K562 (cell line): ENCODE measurements around the gene B4GALNT4. TPM values are rescaled to one million over a fixed set of nuclear protein-coding genes. Genes with fewer than 3 reads are reported as not detected.

Experiments
- ATAC-seq: fragments of 200-7000 bp; cut with Tn5 transposase; 3 replicates; pipeline ENCODE4 v1.9.1; 2020; ENCODE audit warnings: moderate library complexity
- BruUV-seq: library from RNA; stranded (reverse); fragments of 400-500 nt; replicated peaks from 2 replicates; lab custom pipeline; 2021; lab: Mats Ljungman, UMichigan
- CTCF ChIA-PET: fragments of 300-600 bp; formaldehyde crosslinking; extraction: SDS; loops from one replicate; lab custom pipeline; 2021; ENCODE audit warnings: low intra/inter-chr PET ratio; lab: Yijun Ruan, JAX
- POLR2A ChIA-PET: fragments of 300-600, 350-650 bp; sonication (Branson Sonifier 250); formaldehyde crosslinking; extraction: SDS; loops from one replicate; lab custom pipeline; 2021; ENCODE audit warnings: antibody characterized with exemption, inconsistent platforms; lab: Yijun Ruan, JAX
- DNase-seq, 4 experiments: peaks; one replicate each; pipeline versions ENCODE4 v3.0.0 to v3.0.0-alpha.2; 2011 to 2018; ENCODE audit warnings: low spot score in 3 of 4, mixed read lengths in 3 of 4; ENCODE audit errors: extremely low read depth in 1 of 4
- FAIRE-seq: peaks from 2 replicates; lab custom pipeline; 2011; peaks lifted over from hg19 to GRCh38; lab: Jason Lieb, UNC
- H2AFZ ChIP-seq: 2 replicates; pipeline ENCODE4 v1.6.0; 2011; ENCODE audit warnings: low read depth, low read length, control low read depth, inconsistent platforms
- H3K27ac ChIP-seq: fragments of 200-600 bp; 3 replicates; pipeline ENCODE4 v1.8.0; 2011; ENCODE audit warnings: low read depth, mild to moderate bottlenecking, control low read depth, inconsistent platforms, low read length, moderate library complexity, mixed read lengths; ENCODE audit errors: extremely low read depth
- H3K27me3 ChIP-seq, 2 experiments: fragments of 300-600 bp in 1 of 2; 2 replicates in 1 of 2; 3 replicates in 1 of 2; pipeline versions ENCODE4 v1.6.0 to v1.8.0; 2011; ENCODE audit warnings: inconsistent platforms in 2 of 2, low read length in 2 of 2, mild to moderate bottlenecking in 1 of 2, mixed read lengths in 1 of 2, moderate library complexity in 1 of 2; ENCODE audit not compliant: control insufficient read depth in 2 of 2, insufficient read depth in 2 of 2
- H3K36me3 ChIP-seq: fragments of 300-600 bp; 3 replicates; pipeline ENCODE4 v1.8.0; 2011; ENCODE audit warnings: mild to moderate bottlenecking, low read length, inconsistent platforms; ENCODE audit not compliant: control insufficient read depth, insufficient read depth
- H3K4me1 ChIP-seq, 2 experiments: fragments of 200-600 bp in 1 of 2; replicated peaks in 1 of 2; 2 replicates in 1 of 2; 3 replicates in 1 of 2; pipeline versions ENCODE4 v1.5.1 to v1.8.0; 2011; ENCODE audit warnings: inconsistent platforms in 2 of 2, low read length in 2 of 2, mild to moderate bottlenecking in 1 of 2, mixed read lengths in 1 of 2, moderate library complexity in 1 of 2; ENCODE audit not compliant: control insufficient read depth in 2 of 2, insufficient read depth in 2 of 2
- H3K4me2 ChIP-seq: 2 replicates; pipeline ENCODE4 v1.6.1; 2011; ENCODE audit warnings: low read length, control low read depth, inconsistent platforms, mixed read lengths; ENCODE audit not compliant: insufficient read depth
- H3K4me3 ChIP-seq: fragments of 200-600 bp; sonication (generic), shearing (Covaris generic); 2 replicates; pipeline ENCODE4 v1.5.1; 2016; ENCODE audit warnings: control low read depth, inconsistent platforms
- H3K79me2 ChIP-seq: fragments of 200-600 bp; 3 replicates; pipeline ENCODE4 v1.8.0; 2011; ENCODE audit warnings: low read length, inconsistent platforms; ENCODE audit not compliant: control insufficient read depth, insufficient read depth
- H3K9ac ChIP-seq, 2 experiments: 2 replicates each; pipeline versions ENCODE4 v1.6.0 to v1.6.1; 2011; ENCODE audit warnings: low read depth in 2 of 2, low read length in 2 of 2, control low read depth in 1 of 2, inconsistent platforms in 1 of 2, mild to moderate bottlenecking in 1 of 2, mixed read lengths in 1 of 2; ENCODE audit not compliant: insufficient read depth in 1 of 2
- H3K9me1 ChIP-seq: one replicate; pipeline ENCODE4 v1.6.0; 2011; ENCODE audit warnings: inconsistent platforms, mild to moderate bottlenecking, low read length, moderate library complexity; ENCODE audit not compliant: control insufficient read depth, insufficient read depth
- H3K9me3 ChIP-seq: replicated peaks from 2 replicates; pipeline ENCODE4 v1.5.1; 2011; ENCODE audit warnings: low read depth, low read length, inconsistent platforms; ENCODE audit not compliant: control insufficient read depth, insufficient read depth
- H4K20me1 ChIP-seq: replicated peaks from 2 replicates; pipeline ENCODE4 v1.6.1; 2011; ENCODE audit warnings: low read length, inconsistent platforms, mixed read lengths; ENCODE audit not compliant: control insufficient read depth, insufficient read depth
- HBP1 ChIP-seq: fragments of 450-650 bp; formaldehyde crosslinking; IDR thresholded peaks from 2 replicates; pipeline ENCODE4 v1.4.0; 2022; ENCODE audit warnings: missing genetic modification characterization
- HDAC1 ChIP-seq, 2 experiments: fragments of 450-650 bp; IDR thresholded peaks; 2 replicates each; pipeline ENCODE4 v1.6.1; 2016 to 2017; ENCODE audit warnings: inconsistent platforms in 1 of 2, mild to moderate bottlenecking in 1 of 2, moderate library complexity in 1 of 2
- HMG20A ChIP-seq: fragments of 450-650 bp; formaldehyde crosslinking; conservative IDR thresholded peaks from 2 replicates; pipeline ENCODE4 v1.4.0; 2020; ENCODE audit warnings: mild to moderate bottlenecking, mixed read lengths
- POLR2G ChIP-seq: fragments of 200-400 bp; formaldehyde crosslinking; IDR thresholded peaks from 2 replicates; pipeline ENCODE4 v1.6.1; 2017; ENCODE audit warnings: low read depth, mild to moderate bottlenecking, antibody characterized with exemption, low read length, moderate library complexity
- ZNF146 ChIP-seq: IDR thresholded peaks from one replicate; pipeline ENCODE4 v1.6.1; 2018; ENCODE audit warnings: missing compliant biosample characterization; ENCODE audit not compliant: unreplicated experiment
- ZNF436 ChIP-seq: fragments of 250-450, 450-650 bp; sonication (Bioruptor Pico); formaldehyde crosslinking; IDR thresholded peaks from 2 replicates; pipeline ENCODE4 v1.7.0; 2020; ENCODE audit warnings: mild to moderate bottlenecking
- WGBS: fragments of 100-300 bp; shearing (Covaris generic); methylation state at CpG from one replicate; pipeline ENCODE4 v1.1.6; 2016; ENCODE audit warnings: low coverage, mixed read lengths; ENCODE audit not compliant: insufficient coverage; ENCODE audit errors: missing lambda C conversion rate; 5-methylcytosine and 5-hydroxymethylcytosine counted together
- in situ Hi-C: fragments of 300-500 bp; cut with MboI; formaldehyde crosslinking; loops from 4 replicates; pipeline ENCODE4 v1.15.0; 2018; ENCODE audit warnings: inconsistent platforms, mixed read lengths
- intact Hi-C: fragments of 100-400 bp; cut with micrococcal nuclease; formaldehyde crosslinking; loops from 2 replicates; pipeline ENCODE4 v1.14.2; 2022
- polyA plus RNA-seq, 8 experiments: library from polyadenylated mRNA; depleted of rRNA in 4 of 8; stranded (reverse) in 5 of 8; unstranded in 3 of 8; fragments of >200 nt; fragmentation: Nextera tagmentation in 2 of 8; fragmentation: Illumina TruSeq in 1 of 8; extraction: Ambion mirVana in 2 of 8; extraction: Trizol in 1 of 8; gene quantifications; 2 replicates each; pipeline versions ENCODE4 v1.2.1 to v1.2.3, GENCODE V29; 2011 to 2014; ENCODE audit warnings: inconsistent platforms in 1 of 8, missing spikeins in 1 of 8
- total RNA-seq, 7 experiments: library from RNA; depleted of rRNA in 6 of 7; stranded (reverse); fragments of >200 nt in 6 of 7; fragmentation: Illumina TruSeq in 2 of 7; extraction: Trizol in 2 of 7; gene quantifications; 2 replicates each; pipeline versions ENCODE4 v1.2.1 to v1.2.3, GENCODE V29; 2011 to 2021; ENCODE audit warnings: low replicate concordance in 1 of 7

B4GALNT4 gene
- total and polyA plus RNA-seq, 9 of the 15 experiments (the other 6 are each of a cell fraction or from before 2014, with no cell fraction given) = 0.20 to 37.1 (median 10.8) TPM; not detected in 1

GRCh38 chr11:357582-357981 is 11.7 kb upstream of the B4GALNT4 start (continued):
- TF ChIP-seq HDAC1 (IDR thresholded peaks at IDR 0.05) (peak in 1 of 2 experiments; percentile 55; a peak in 1 of 4 replicates), HBP1 (CRISPR knock-in tag) (0 out of 2 replicates have a peak, but pooled peaks have one; percentile 54)

- H3K9me1 ChIP-seq = peaks cover 2% of the 10 kb centered on the region
- no peaks in the 10 kb centered on the region; a peak in 1 of 5 replicates for H3K27me3 ChIP-seq
- WGBS = 36% methylated on average over 32 of the region's 34 CpGs
- H3K36me3 ChIP-seq = no peaks in the 10 kb centered on the region; the same call in 2 of the 3 replicates
- no peaks in the 10 kb centered on the region for H4K20me1 ChIP-seq
- no peak for ATAC-seq
- no peak overlapping the region for H2AFZ ChIP-seq
- H3K27ac ChIP-seq = no peak overlapping the region
- H3K9ac ChIP-seq = 0 out of 4 replicates have a peak overlapping the region, but pooled peaks of 1 of the 2 experiments have one; percentile 33
- no peak for TF ChIP-seq ZNF146
- no peak for TF ChIP-seq HMG20A (CRISPR knock-in tag)
- peak; percentile 37; the same call in 1 of the 2 replicates for TF ChIP-seq POLR2G
- no peak for TF ChIP-seq ZNF436 (CRISPR knock-in tag)
- peak in 3 of 4 experiments; percentile 7 to 13 (median 11) for DNase-seq
- peaks cover 13% of the 10 kb centered on the region for H3K9me3 ChIP-seq
- H3K4me1 ChIP-seq = peaks cover 26 to 55% of the 10 kb centered on the region in 2 experiments
- H3K4me2 ChIP-seq = no peak overlapping the region
- ChIA-PET POLR2A (interaction anchor here (0.9 to 1.6 kb wide), 2 partner anchors 29 to 151 kb away, joined by 3 to 4 read pairs; partner anchors contain the start of genes BET1L and RIC8A), CTCF (no interaction called here)
- no peak for FAIRE-seq
- intact Hi-C loops (no loop called here), in situ Hi-C loops (loop anchor here (5.0 kb wide), 1 partner anchor 106 kb away; no protein-coding TSS in a partner anchor)
- H3K79me2 ChIP-seq = peaks cover 8% of the 10 kb centered on the region; the same call in 1 of the 3 replicates
- H3K4me3 ChIP-seq = no peak overlapping the region
- BruUV-seq = no TSS peak
Observed at GRCh38 chr11:358129-358800, 11.0 kb upstream of the B4GALNT4 start.
